CD14-positive monocyte (primary cell): Measurements from ENCODE around the gene DGKI. TPM values are rescaled to one million over a fixed set of nuclear protein-coding genes. Genes with fewer than 3 reads are reported as not detected.

Experiments used
- DNase-seq, 3 donors: peaks; one replicate each; pipeline ENCODE4 v3.0.0-alpha.2; 2011 to 2022
- H2AFZ ChIP-seq: 2 replicates; pipeline ENCODE4 v1.6.0; 2012; ENCODE audit warnings: mild to moderate bottlenecking, low read depth, low read length, inconsistent platforms; ENCODE audit not compliant: insufficient read depth, poor library complexity, severe bottlenecking
- H3K27ac ChIP-seq, 2 donors: 1 replicate in 1 of 2; 2 replicates in 1 of 2; pipeline ENCODE4 v1.5.1; 2012 to 2013; ENCODE audit warnings: low read length in 2 of 2, control low read depth in 1 of 2, inconsistent platforms in 1 of 2, low read depth in 1 of 2, mild to moderate bottlenecking in 1 of 2
- H3K27me3 ChIP-seq, 2 donors: one replicate each; pipeline versions ENCODE4 v1.6.0 to v1.6.1; 2011 to 2013; ENCODE audit warnings: low read length in 2 of 2; ENCODE audit not compliant: control insufficient read depth in 2 of 2, insufficient read depth in 2 of 2
- H3K36me3 ChIP-seq, 2 donors: replicated peaks in 1 of 2; 1 replicate in 1 of 2; 2 replicates in 1 of 2; pipeline versions ENCODE4 v1.5.1 to v1.6.1; 2012 to 2013; ENCODE audit warnings: low read length in 2 of 2, control low read depth in 1 of 2, inconsistent platforms in 1 of 2, mild to moderate bottlenecking in 1 of 2; ENCODE audit not compliant: insufficient read depth in 2 of 2, control insufficient read depth in 1 of 2
- H3K4me1 ChIP-seq, 2 donors: 1 replicate in 1 of 2; 2 replicates in 1 of 2; pipeline versions ENCODE4 v1.5.1 to v1.6.1; 2012 to 2013; ENCODE audit warnings: low read length in 2 of 2, control low read depth in 1 of 2, inconsistent platforms in 1 of 2, mild to moderate bottlenecking in 1 of 2, moderate library complexity in 1 of 2; ENCODE audit not compliant: insufficient read depth in 2 of 2, control insufficient read depth in 1 of 2
- H3K4me2 ChIP-seq: replicated peaks from 2 replicates; pipeline ENCODE3; 2012; ENCODE audit warnings: low read length, moderate library complexity, mild to moderate bottlenecking; ENCODE audit not compliant: poor library complexity, severe bottlenecking; ENCODE audit errors: extremely low read depth
- H3K4me3 ChIP-seq, 3 experiments: fragments of 200-600 bp in 1 of 3; sonication (generic) in 1 of 3; replicated peaks in 1 of 3; 1 replicate in 2 of 3; 2 replicates in 1 of 3; pipeline ENCODE4 v1.5.1; 2011 to 2013; ENCODE audit warnings: low read length in 3 of 3, mild to moderate bottlenecking in 3 of 3, control low read depth in 2 of 3, low read depth in 2 of 3, inconsistent platforms in 1 of 3, moderate library complexity in 1 of 3
- H3K79me2 ChIP-seq: 2 replicates; pipeline ENCODE4 v1.6.0; 2012; ENCODE audit warnings: mild to moderate bottlenecking, control low read depth, inconsistent platforms, low read length, moderate library complexity; ENCODE audit not compliant: insufficient read depth
- H3K9ac ChIP-seq: 2 replicates; pipeline ENCODE4 v1.6.0; 2017; ENCODE audit warnings: low read length, mild to moderate bottlenecking; ENCODE audit not compliant: insufficient read depth, poor library complexity, severe bottlenecking
- H3K9me3 ChIP-seq, 2 donors: replicated peaks in 1 of 2; 1 replicate in 1 of 2; 2 replicates in 1 of 2; pipeline versions ENCODE4 v1.5.1 to v1.6.1; 2012 to 2013; ENCODE audit warnings: low read length in 2 of 2, control low read depth in 1 of 2; ENCODE audit not compliant: control insufficient read depth in 1 of 2, insufficient read depth in 1 of 2
- H4K20me1 ChIP-seq: 2 replicates; pipeline ENCODE4 v1.6.0; 2012; ENCODE audit warnings: mild to moderate bottlenecking, low read length, control low read depth, moderate library complexity; ENCODE audit not compliant: insufficient read depth
- H3K27ac Mint-ChIP-seq, 7 donors: one replicate each; pipeline ENCODE4 v1.8.0; 2020; ENCODE audit warnings: mild to moderate bottlenecking in 7 of 7, mixed read lengths in 7 of 7, moderate library complexity in 6 of 7, inconsistent platforms in 2 of 7
- H3K27me3 Mint-ChIP-seq, 3 donors: one replicate each; pipeline ENCODE4 v1.8.0; 2021 to 2022; ENCODE audit warnings: low read depth in 3 of 3, mild to moderate bottlenecking in 3 of 3, mixed read lengths in 3 of 3, moderate library complexity in 3 of 3, inconsistent platforms in 1 of 3
- H3K36me3 Mint-ChIP-seq, 2 donors: one replicate each; pipeline ENCODE4 v1.8.0; 2020; ENCODE audit warnings: mixed read lengths in 2 of 2, inconsistent platforms in 1 of 2, mild to moderate bottlenecking in 1 of 2
- H3K4me1 Mint-ChIP-seq: one replicate; pipeline ENCODE4 v1.8.0; 2020; ENCODE audit warnings: mild to moderate bottlenecking, mixed read lengths
- H3K4me3 Mint-ChIP-seq, 2 donors: one replicate each; pipeline ENCODE4 v1.8.0; 2020; ENCODE audit warnings: mild to moderate bottlenecking in 2 of 2, mixed read lengths in 2 of 2, moderate library complexity in 1 of 2
- H3K9me3 Mint-ChIP-seq, 7 donors: one replicate each; pipeline ENCODE4 v1.8.0; 2020 to 2022; ENCODE audit warnings: mixed read lengths in 7 of 7, mild to moderate bottlenecking in 6 of 7, moderate library complexity in 6 of 7, inconsistent platforms in 2 of 7
- CTCF ChIP-seq: fragments of 200-600 bp; IDR thresholded peaks from one replicate; pipeline ENCODE4 v1.8.0; 2022; ENCODE audit warnings: antibody characterized with exemption, mild to moderate bottlenecking
- WGBS: methylation state at CpG from one replicate; pipeline ENCODE4 v1.1.5; 2013; ENCODE audit warnings: missing lambda C conversion rate; ENCODE audit not compliant: insufficient coverage; 5-methylcytosine and 5-hydroxymethylcytosine counted together
- intact Hi-C, 2 donors: fragments of 100-400 bp; cut with micrococcal nuclease; formaldehyde crosslinking; loops; one replicate each; pipeline versions ENCODE4 v1.15.0 to v1.15.1; 2023
- polyA plus RNA-seq, 3 donors: library from polyadenylated mRNA; depleted of rRNA in 1 of 3; unstranded in 2 of 3; stranded (reverse) in 1 of 3; fragments of 300-500 nt in 2 of 3; fragments of >200 nt in 1 of 3; fragmentation: Illumina TruSeq in 2 of 3; gene quantifications; 1 replicate in 2 of 3; 2 replicates in 1 of 3; pipeline ENCODE4 v1.2.3, GENCODE V29; 2012 to 2021

Gene DGKI
- polyA plus RNA-seq, 3 donors, result not detected

- H3K9me3 ChIP-seq, result no peaks in the 10 kb centered on the region
- no peaks in the 10 kb centered on the region for H3K36me3 ChIP-seq
- Mint-ChIP-seq H3K27ac (no peak overlapping the region), H3K9me3 (no peaks in the 10 kb centered on the region), H3K36me3 (no peaks in the 10 kb centered on the region), H3K27me3 (peaks cover 0 to 6% (median 5%) of the 10 kb centered on the region in 3 donors), H3K4me1 (peaks cover 1% of the 10 kb centered on the region), H3K4me3 (no peak overlapping the region)
- H4K20me1 ChIP-seq, result no peaks in the 10 kb centered on the region
- no peak overlapping the region for H2AFZ ChIP-seq
- DNase-seq, result no peak
- H3K27ac ChIP-seq, result no peak overlapping the region
- no peaks in the 10 kb centered on the region for H3K79me2 ChIP-seq
- no peak for TF ChIP-seq CTCF
- H3K4me1 ChIP-seq, result no peaks in the 10 kb centered on the region
- intact Hi-C loops, result no loop called here
- H3K4me3 ChIP-seq, result no peak overlapping the region
- H3K27me3 ChIP-seq, result no peaks in the 10 kb centered on the region
- H3K9ac ChIP-seq, result no peak overlapping the region
- 80% methylated on average over 4 of the region's 9 CpGs for WGBS
- no peak overlapping the region for H3K4me2 ChIP-seq
Observed at GRCh38 chr7:137658190-137658900, 188.4 kb downstream of the DGKI start.

GRCh38 chr7:137657476-137658189 lies 189.1 kb downstream of the DGKI start:
- H3K4me3 Mint-ChIP-seq, result no peak overlapping the region
- Histone ChIP-seq H2AFZ (no peak overlapping the region), H3K4me2 (no peak overlapping the region), H3K9ac (no peak overlapping the region), H3K4me3 (no peak overlapping the region), H3K36me3 (no peaks in the 10 kb centered on the region), H3K9me3 (no peaks in the 10 kb centered on the region), H3K27ac (no peak overlapping the region), H4K20me1 (no peaks in the 10 kb centered on the region), H3K27me3 (no peaks in the 10 kb centered on the region), H3K79me2 (no peaks in the 10 kb centered on the region), H3K4me1 (no peaks in the 10 kb centered on the region)
- no peak for TF ChIP-seq CTCF
- peaks cover 1% of the 10 kb centered on the region for H3K4me1 Mint-ChIP-seq
- peaks cover 0 to 4% (median 3%) of the 10 kb centered on the region in 3 donors for H3K27me3 Mint-ChIP-seq
- no peak overlapping the region for H3K27ac Mint-ChIP-seq
- intact Hi-C loops, result no loop called here
- H3K36me3 Mint-ChIP-seq, result no peaks in the 10 kb centered on the region
- no peak for DNase-seq
- WGBS, result 80% methylated on average over 2 of the region's 4 CpGs
- H3K9me3 Mint-ChIP-seq, result no peaks in the 10 kb centered on the region
